Endothelial cell (in vitro differentiated cells): Measurements from ENCODE around the gene KDM4C. TPM values are rescaled to one million over a fixed set of nuclear protein-coding genes. Genes with fewer than 3 reads are reported as not detected.

Source experiments
- DNase-seq: peaks from one replicate; pipeline ENCODE4 v3.0.0; 2021; ENCODE audit warnings: low spot score
- H3K27ac Mint-ChIP-seq: one replicate; pipeline ENCODE4 v1.8.0; 2021; ENCODE audit warnings: mixed read lengths, inconsistent platforms; ENCODE audit not compliant: unreplicated experiment
- H3K27me3 Mint-ChIP-seq: one replicate; pipeline ENCODE4 v1.8.0; 2021; ENCODE audit warnings: mild to moderate bottlenecking, moderate library complexity, mixed read lengths, inconsistent platforms; ENCODE audit not compliant: unreplicated experiment
- H3K36me3 Mint-ChIP-seq: one replicate; pipeline ENCODE4 v1.8.0; 2021; ENCODE audit warnings: mild to moderate bottlenecking, low read depth, mixed read lengths, inconsistent platforms; ENCODE audit not compliant: unreplicated experiment
- H3K4me1 Mint-ChIP-seq: one replicate; pipeline ENCODE4 v1.8.0; 2021; ENCODE audit warnings: mild to moderate bottlenecking, mixed read lengths, inconsistent platforms; ENCODE audit not compliant: unreplicated experiment
- H3K4me3 Mint-ChIP-seq: one replicate; pipeline ENCODE4 v1.8.0; 2021; ENCODE audit warnings: mild to moderate bottlenecking, mixed read lengths, inconsistent platforms; ENCODE audit not compliant: unreplicated experiment
- H3K9me3 Mint-ChIP-seq: one replicate; pipeline ENCODE4 v1.8.0; 2021; ENCODE audit warnings: mixed read lengths, inconsistent platforms; ENCODE audit not compliant: unreplicated experiment
- total RNA-seq: library from RNA; stranded (reverse); fragmentation: NEBNext Ultra II Directional; extraction: Animal tissue kit (Norgen Biotek cat#: 25700); gene quantifications from one replicate; pipeline ENCODE4 v1.2.1, GENCODE V29; 2021; ENCODE audit not compliant: unreplicated experiment
- TF ChIP-seq, protein P1 (sequence below): fragments of 200-600 bp; sonication (generic); IDR thresholded peaks from one replicate; pipeline ENCODE4 v1.5.0; 2021; ENCODE audit warnings: antibody characterized with exemption; ENCODE audit not compliant: unreplicated experiment

Gene KDM4C
- total RNA-seq, 1 donor from 2014 or later, result 21.0 TPM

DNA sequence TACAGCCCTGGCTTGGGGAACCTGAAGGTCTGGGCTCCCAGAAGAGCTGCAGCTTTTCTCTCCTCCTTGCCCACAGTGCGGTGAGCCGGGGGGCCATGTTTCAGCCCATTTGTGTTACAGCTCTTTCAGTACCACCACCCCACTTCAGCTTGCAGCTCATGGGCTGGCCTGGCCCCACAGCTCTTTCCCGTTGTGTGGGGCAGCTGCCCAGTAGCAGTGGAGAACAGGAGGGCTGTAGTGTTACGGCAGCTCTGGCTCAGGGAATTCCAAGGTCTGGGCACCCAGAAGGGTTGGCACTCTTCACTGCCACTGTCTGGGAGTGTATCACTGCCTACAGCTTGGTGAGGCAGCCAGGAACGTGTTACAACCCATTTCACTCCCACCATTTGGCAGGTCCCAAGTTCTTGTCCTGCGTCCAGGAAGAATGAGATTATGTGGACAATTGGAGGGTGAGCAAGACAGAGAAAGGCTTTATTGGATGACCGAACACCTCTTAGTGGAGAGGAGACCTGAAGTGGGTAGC lies 390.5 kb downstream of the KDM4C start:
- DNase-seq, result no peak
- Mint-ChIP-seq H3K36me3 (peaks cover 4% of the 10 kb centered on the region), H3K9me3 (no peaks in the 10 kb centered on the region), H3K4me1 (peaks cover 15% of the 10 kb centered on the region), H3K27ac (no peak overlapping the region), H3K4me3 (no peak overlapping the region), H3K27me3 (no peaks in the 10 kb centered on the region)
- TF ChIP-seq, protein P1, sequence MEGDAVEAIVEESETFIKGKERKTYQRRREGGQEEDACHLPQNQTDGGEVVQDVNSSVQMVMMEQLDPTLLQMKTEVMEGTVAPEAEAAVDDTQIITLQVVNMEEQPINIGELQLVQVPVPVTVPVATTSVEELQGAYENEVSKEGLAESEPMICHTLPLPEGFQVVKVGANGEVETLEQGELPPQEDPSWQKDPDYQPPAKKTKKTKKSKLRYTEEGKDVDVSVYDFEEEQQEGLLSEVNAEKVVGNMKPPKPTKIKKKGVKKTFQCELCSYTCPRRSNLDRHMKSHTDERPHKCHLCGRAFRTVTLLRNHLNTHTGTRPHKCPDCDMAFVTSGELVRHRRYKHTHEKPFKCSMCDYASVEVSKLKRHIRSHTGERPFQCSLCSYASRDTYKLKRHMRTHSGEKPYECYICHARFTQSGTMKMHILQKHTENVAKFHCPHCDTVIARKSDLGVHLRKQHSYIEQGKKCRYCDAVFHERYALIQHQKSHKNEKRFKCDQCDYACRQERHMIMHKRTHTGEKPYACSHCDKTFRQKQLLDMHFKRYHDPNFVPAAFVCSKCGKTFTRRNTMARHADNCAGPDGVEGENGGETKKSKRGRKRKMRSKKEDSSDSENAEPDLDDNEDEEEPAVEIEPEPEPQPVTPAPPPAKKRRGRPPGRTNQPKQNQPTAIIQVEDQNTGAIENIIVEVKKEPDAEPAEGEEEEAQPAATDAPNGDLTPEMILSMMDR, result no peak

GRCh38 chr9:7149258-7149657 lies 391.5 kb downstream of the KDM4C start:
- TF ChIP-seq, protein P1, result no peak

GRCh38 chr9:7150153-7150890 lies 392.5 kb downstream of the KDM4C start:
- Mint-ChIP-seq H3K27ac (no peak overlapping the region), H3K4me3 (no peak overlapping the region), H3K27me3 (no peaks in the 10 kb centered on the region)

More at GRCh38 chr9:7149258-7149657, 391.5 kb downstream of the KDM4C start:
- Mint-ChIP-seq H3K36me3 (peaks cover 4% of the 10 kb centered on the region), H3K4me3 (no peak overlapping the region), H3K27ac (no peak overlapping the region), H3K4me1 (peaks cover 11% of the 10 kb centered on the region), H3K27me3 (no peaks in the 10 kb centered on the region), H3K9me3 (no peaks in the 10 kb centered on the region)
- DNase-seq, result no peak

DNA sequence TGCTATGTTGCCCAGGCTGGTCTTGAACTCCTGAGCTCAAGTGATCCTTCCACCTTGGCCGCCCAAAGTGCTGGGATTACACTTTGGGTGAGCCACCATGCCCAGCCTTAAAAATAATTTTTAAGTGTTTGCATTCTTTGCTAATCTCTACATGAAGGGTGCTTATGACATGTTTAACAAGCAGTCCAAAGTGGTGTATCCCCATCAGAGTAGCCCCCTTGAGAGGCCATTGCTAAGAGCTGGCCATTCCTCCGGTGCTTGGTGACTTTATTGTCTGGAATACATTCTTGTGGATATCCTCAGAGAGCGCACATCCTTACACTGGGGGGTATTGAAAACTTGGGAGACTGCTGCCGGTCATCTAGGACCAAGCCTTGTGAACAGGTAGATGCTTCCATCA lies 395.4 kb downstream of the KDM4C start:
- peaks cover 4% of the 10 kb centered on the region for H3K36me3 Mint-ChIP-seq
- peaks cover 5% of the 10 kb centered on the region for H3K4me1 Mint-ChIP-seq
- no peak overlapping the region for H3K27ac Mint-ChIP-seq
- TF ChIP-seq, protein P1, result no peak
- no peaks in the 10 kb centered on the region for H3K27me3 Mint-ChIP-seq
- no peak overlapping the region for H3K4me3 Mint-ChIP-seq
- H3K9me3 Mint-ChIP-seq, result no peaks in the 10 kb centered on the region
- DNase-seq, result no peak

More at GRCh38 chr9:7150153-7150890, 392.5 kb downstream of the KDM4C start:
- TF ChIP-seq, protein P1, result no peak
- peaks cover 4% of the 10 kb centered on the region for H3K36me3 Mint-ChIP-seq
- no peak for DNase-seq
- H3K9me3 Mint-ChIP-seq, result no peaks in the 10 kb centered on the region
- peaks cover 9% of the 10 kb centered on the region for H3K4me1 Mint-ChIP-seq

GRCh38 chr9:7153566-7153965 lies 395.8 kb downstream of the KDM4C start:
- H3K4me1 Mint-ChIP-seq, result peaks cover 5% of the 10 kb centered on the region
- H3K4me3 Mint-ChIP-seq, result no peak overlapping the region
- H3K36me3 Mint-ChIP-seq, result peaks cover 3% of the 10 kb centered on the region
- H3K27me3 Mint-ChIP-seq, result no peaks in the 10 kb centered on the region
- H3K27ac Mint-ChIP-seq, result no peak overlapping the region
- no peaks in the 10 kb centered on the region for H3K9me3 Mint-ChIP-seq
- DNase-seq, result no peak
- TF ChIP-seq, protein P1, result no peak
